Mesenchymal stem cell (in vitro differentiated cells and primary cell): ENCODE measurements around the gene CXCL5.
A peak's percentile ranks its signal among the peaks of the same experiment; 100 is the strongest.

Experiments used
- DNase-seq: peaks from one replicate; pipeline ENCODE4 v3.0.0-alpha.2; 2013
- H2AFZ ChIP-seq: one replicate; pipeline ENCODE4 v1.6.1; 2013; ENCODE audit warnings: low read depth, mild to moderate bottlenecking, control low read depth, inconsistent platforms, low read length, moderate library complexity
- H2AK5ac ChIP-seq: 2 replicates; pipeline ENCODE4 v1.6.1; 2013; ENCODE audit warnings: low read length, moderate library complexity, mild to moderate bottlenecking, inconsistent platforms; ENCODE audit not compliant: severe bottlenecking
- H2BK120ac ChIP-seq: one replicate; pipeline ENCODE4 v1.6.1; 2013; ENCODE audit warnings: low read depth, mild to moderate bottlenecking, inconsistent platforms, low read length, moderate library complexity
- H2BK12ac ChIP-seq, 2 experiments: one replicate each; pipeline ENCODE4 v1.6.1; 2013; ENCODE audit warnings: inconsistent platforms in 2 of 2, low read length in 2 of 2, mild to moderate bottlenecking in 2 of 2, moderate library complexity in 2 of 2, control low read depth in 1 of 2
- H2BK15ac ChIP-seq: one replicate; pipeline ENCODE4 v1.6.1; 2013; ENCODE audit warnings: mild to moderate bottlenecking, low read depth, inconsistent platforms; ENCODE audit not compliant: poor library complexity, severe bottlenecking
- H2BK5ac ChIP-seq: 2 replicates; pipeline ENCODE4 v1.6.1; 2013; ENCODE audit warnings: low read depth, mild to moderate bottlenecking, low read length, control low read depth, inconsistent platforms; ENCODE audit not compliant: poor library complexity, severe bottlenecking
- H3K14ac ChIP-seq, 2 experiments: one replicate each; pipeline ENCODE4 v1.6.1; 2013; ENCODE audit warnings: inconsistent platforms in 2 of 2, low read length in 2 of 2, control low read depth in 1 of 2, mild to moderate bottlenecking in 1 of 2, moderate library complexity in 1 of 2
- H3K18ac ChIP-seq, 2 experiments: one replicate each; pipeline ENCODE4 v1.6.1; 2013; ENCODE audit warnings: inconsistent platforms in 2 of 2, low read length in 2 of 2, control low read depth in 1 of 2, low read depth in 1 of 2, mild to moderate bottlenecking in 1 of 2
- H3K23ac ChIP-seq, 2 experiments: one replicate each; pipeline ENCODE4 v1.6.1; 2013; ENCODE audit warnings: inconsistent platforms in 2 of 2, low read length in 2 of 2, mild to moderate bottlenecking in 2 of 2, moderate library complexity in 2 of 2, control low read depth in 1 of 2
- H3K27ac ChIP-seq: 2 replicates; pipeline ENCODE4 v1.5.1; 2013; ENCODE audit warnings: mild to moderate bottlenecking, moderate library complexity, low read length, control low read depth, inconsistent platforms; ENCODE audit not compliant: poor library complexity, severe bottlenecking
- H3K27me3 ChIP-seq, 2 experiments: 2 replicates each; pipeline versions ENCODE4 v1.6.1 to v1.7.0; 2013; ENCODE audit warnings: low read length in 2 of 2, mild to moderate bottlenecking in 2 of 2, moderate library complexity in 2 of 2, control low read depth in 1 of 2, inconsistent platforms in 1 of 2; ENCODE audit not compliant: control insufficient read depth in 1 of 2, insufficient read depth in 1 of 2
- H3K36me3 ChIP-seq, 2 experiments: 2 replicates each; pipeline versions ENCODE4 v1.6.1 to v1.7.0; 2013; ENCODE audit warnings: low read length in 2 of 2, control low read depth in 1 of 2, inconsistent platforms in 1 of 2, low read depth in 1 of 2, mild to moderate bottlenecking in 1 of 2; ENCODE audit not compliant: insufficient read depth in 2 of 2, control insufficient read depth in 1 of 2
- H3K4ac ChIP-seq, 2 experiments: one replicate each; pipeline ENCODE4 v1.6.1; 2013; ENCODE audit warnings: inconsistent platforms in 2 of 2, low read length in 2 of 2, mild to moderate bottlenecking in 2 of 2, moderate library complexity in 2 of 2, control low read depth in 1 of 2, low read depth in 1 of 2
- H3K4me1 ChIP-seq: 2 replicates; pipeline ENCODE4 v1.6.1; 2013; ENCODE audit warnings: low read depth, low read length, control low read depth; ENCODE audit not compliant: control insufficient read depth, insufficient read depth
- H3K4me2 ChIP-seq: 2 replicates; pipeline ENCODE4 v1.6.1; 2013; ENCODE audit warnings: low read length, mild to moderate bottlenecking, inconsistent platforms; ENCODE audit not compliant: poor library complexity, severe bottlenecking
- H3K4me3 ChIP-seq, 2 experiments: 2 replicates each; pipeline versions ENCODE4 v1.5.1 to v1.7.0; 2013; ENCODE audit warnings: low read length in 2 of 2, mild to moderate bottlenecking in 2 of 2, control low read depth in 1 of 2, low read depth in 1 of 2; ENCODE audit not compliant: insufficient read depth in 1 of 2
- H3K79me1 ChIP-seq: replicated peaks from 2 replicates; pipeline ENCODE4 v1.6.1; 2013; ENCODE audit warnings: mild to moderate bottlenecking, control low read depth, low read length, inconsistent platforms; ENCODE audit not compliant: poor library complexity, severe bottlenecking
- H3K9ac ChIP-seq: 2 replicates; pipeline ENCODE4 v1.7.0; 2013; ENCODE audit warnings: mild to moderate bottlenecking, low read length, moderate library complexity
- H3K9me3 ChIP-seq: 2 replicates; pipeline ENCODE4 v1.7.0; 2013; ENCODE audit warnings: mild to moderate bottlenecking, low read length; ENCODE audit not compliant: control insufficient read depth
- H4K8ac ChIP-seq: one replicate; pipeline ENCODE4 v1.6.1; 2013; ENCODE audit warnings: inconsistent platforms, mild to moderate bottlenecking, low read length, moderate library complexity
- H4K91ac ChIP-seq: one replicate; pipeline ENCODE4 v1.6.1; 2013; ENCODE audit warnings: mild to moderate bottlenecking, low read length, inconsistent platforms
- WGBS: methylation state at CpG from one replicate; pipeline ENCODE4 v1.1.7; 2013; ENCODE audit warnings: mixed read lengths; 5-methylcytosine and 5-hydroxymethylcytosine counted together

Gene CXCL5

GRCh38 chr4:74016068-74016467 lies 17.6 kb upstream of the CXCL5 start:
- no peak overlapping the region for H2AK5ac ChIP-seq
- no peaks in the 10 kb centered on the region for H3K27me3 ChIP-seq
- no peaks in the 10 kb centered on the region for H3K4me1 ChIP-seq
- H2BK5ac ChIP-seq, result no peak overlapping the region
- peak; percentile 64 for DNase-seq
- no peak overlapping the region for H3K14ac ChIP-seq
- no peak overlapping the region for H2BK120ac ChIP-seq
- no peaks in the 10 kb centered on the region for H3K79me1 ChIP-seq
- no peaks in the 10 kb centered on the region for H3K36me3 ChIP-seq
- no peak overlapping the region for H3K4me3 ChIP-seq
- H2AFZ ChIP-seq, result no peak overlapping the region
- no peak overlapping the region for H3K4ac ChIP-seq
- H2BK12ac ChIP-seq, result no peak overlapping the region
- H3K9ac ChIP-seq, result no peak overlapping the region
- no peaks in the 10 kb centered on the region for H3K9me3 ChIP-seq
- H4K91ac ChIP-seq, result no peak overlapping the region
- H3K4me2 ChIP-seq, result no peak overlapping the region
- no peak overlapping the region for H3K27ac ChIP-seq
- H3K23ac ChIP-seq, result no peak overlapping the region
- no peak overlapping the region for H4K8ac ChIP-seq
- 43% methylated on average over 1 of the region's 1 CpG for WGBS
- no peak overlapping the region for H2BK15ac ChIP-seq
- no peak overlapping the region for H3K18ac ChIP-seq

- no peak overlapping the region for H3K4me2 ChIP-seq
- H3K9ac ChIP-seq, result no peak overlapping the region
- no peak overlapping the region for H3K4ac ChIP-seq
- H3K14ac ChIP-seq, result no peak overlapping the region
- no peak for DNase-seq
- no peak overlapping the region for H2AK5ac ChIP-seq
- H4K91ac ChIP-seq, result no peak overlapping the region
- H3K4me3 ChIP-seq, result no peak overlapping the region
- no peak overlapping the region for H2BK12ac ChIP-seq
- H2AFZ ChIP-seq, result no peak overlapping the region
- H2BK120ac ChIP-seq, result no peak overlapping the region
- no peak overlapping the region for H2BK15ac ChIP-seq
- no peaks in the 10 kb centered on the region for H3K9me3 ChIP-seq
- H3K23ac ChIP-seq, result no peak overlapping the region
- H3K18ac ChIP-seq, result no peak overlapping the region
- no peaks in the 10 kb centered on the region for H3K36me3 ChIP-seq
- no peaks in the 10 kb centered on the region for H3K4me1 ChIP-seq
- H3K79me1 ChIP-seq, result no peaks in the 10 kb centered on the region
- H4K8ac ChIP-seq, result no peak overlapping the region
- H3K27me3 ChIP-seq, result no peaks in the 10 kb centered on the region
- H2BK5ac ChIP-seq, result no peak overlapping the region
- no peak overlapping the region for H3K27ac ChIP-seq
- WGBS, result 85% methylated on average over 2 of the region's 3 CpGs
Observed at GRCh38 chr4:74015126-74015780, 16.8 kb upstream of the CXCL5 start.

- Histone ChIP-seq H3K9ac (no peak overlapping the region), H2AFZ (no peak overlapping the region), H2BK120ac (no peak overlapping the region), H3K4me1 (no peaks in the 10 kb centered on the region), H4K8ac (no peak overlapping the region), H3K23ac (no peak overlapping the region), H3K36me3 (no peaks in the 10 kb centered on the region), H3K4me2 (no peak overlapping the region), H3K27ac (no peak overlapping the region), H3K14ac (no peak overlapping the region), H2BK12ac (no peak overlapping the region), H3K4me3 (no peak overlapping the region), H3K18ac (no peak overlapping the region), H2AK5ac (no peak overlapping the region), H3K4ac (no peak overlapping the region), H3K27me3 (no peaks in the 10 kb centered on the region), H3K79me1 (no peaks in the 10 kb centered on the region), H2BK5ac (no peak overlapping the region), H3K9me3 (no peaks in the 10 kb centered on the region), H4K91ac (no peak overlapping the region), H2BK15ac (no peak overlapping the region)
- no CpG with 5 or more reads among the region's 1 CpG for WGBS
- DNase-seq, result no peak
Observed at GRCh38 chr4:74014332-74014731, 15.9 kb upstream of the CXCL5 start.

GRCh38 chr4:74013264-74013663 lies 14.8 kb upstream of the CXCL5 start:
- Histone ChIP-seq H2AK5ac (no peak overlapping the region), H3K27ac (no peak overlapping the region), H3K4me1 (no peaks in the 10 kb centered on the region), H4K91ac (no peak overlapping the region), H3K79me1 (no peaks in the 10 kb centered on the region), H3K27me3 (no peaks in the 10 kb centered on the region), H2BK15ac (no peak overlapping the region), H3K4ac (no peak overlapping the region), H3K4me3 (no peak overlapping the region), H3K14ac (no peak overlapping the region), H3K9ac (no peak overlapping the region), H4K8ac (no peak overlapping the region), H2BK120ac (no peak overlapping the region), H3K36me3 (no peaks in the 10 kb centered on the region), H2BK12ac (no peak overlapping the region), H3K9me3 (no peaks in the 10 kb centered on the region), H3K4me2 (no peak overlapping the region), H3K18ac (no peak overlapping the region), H3K23ac (no peak overlapping the region), H2AFZ (no peak overlapping the region), H2BK5ac (no peak overlapping the region)
- no peak for DNase-seq
- 74% methylated on average over 2 of the region's 2 CpGs for WGBS
